Vagina (tissue), 2 donors: ENCODE data around the gene HERC4. TPM values are rescaled to one million over a fixed set of nuclear protein-coding genes. Genes with fewer than 3 reads are reported as not detected.
"Not testable (repeated sequence)": the region's sequence is repeated elsewhere in the genome, so short reads cannot be mapped to it uniquely, and the experiment has no call there.

ENCODE experiments used
- DNase-seq, 2 donors: peaks; one replicate each; pipeline ENCODE4 v3.0.0-alpha.2; 2017; ENCODE audit errors: extremely low spot score in 2 of 2
- H3K27ac ChIP-seq: fragments of 200-600 bp; sonication (generic); one replicate; pipeline ENCODE4 v1.5.1; 2019
- H3K27me3 ChIP-seq: fragments of 200-600 bp; sonication (generic); one replicate; pipeline ENCODE4 v1.5.1; 2019
- H3K36me3 ChIP-seq, 2 donors: fragments of 200-600 bp; sonication (generic); one replicate each; pipeline ENCODE4 v1.5.1; 2017 to 2019
- H3K4me1 ChIP-seq: fragments of 200-600 bp; sonication (generic); one replicate; pipeline ENCODE4 v1.5.1; 2019
- H3K4me3 ChIP-seq, 2 donors: fragments of 200-600 bp; sonication (generic); 1 replicate in 1 of 2; 2 replicates in 1 of 2; pipeline ENCODE4 v1.5.1; 2016 to 2019
- H3K9me3 ChIP-seq: fragments of 200-600 bp; sonication (generic); one replicate; pipeline ENCODE4 v1.5.1; 2019
- CTCF ChIP-seq, 3 experiments: fragments of 450-650 bp in 2 of 3; fragments of 200-600 bp in 1 of 3; sonication (generic) in 1 of 3; IDR thresholded peaks; one replicate each; pipeline ENCODE4 v1.5.1; 2017 to 2019; ENCODE audit warnings: antibody characterized with exemption in 3 of 3, mild to moderate bottlenecking in 2 of 3, moderate library complexity in 2 of 3
- POLR2A ChIP-seq, 2 donors: fragments of 450-650 bp; IDR thresholded peaks; one replicate each; pipeline ENCODE4 v1.6.1; 2017; ENCODE audit warnings: antibody characterized with exemption in 2 of 2, mild to moderate bottlenecking in 2 of 2, moderate library complexity in 2 of 2
- POLR2AphosphoS5 ChIP-seq, 2 donors: sonication (generic); formaldehyde crosslinking; IDR thresholded peaks; one replicate each; pipeline ENCODE4 v1.9.0; 2017; ENCODE audit warnings: antibody characterized with exemption in 2 of 2, mild to moderate bottlenecking in 2 of 2, low read depth in 1 of 2; ENCODE audit not compliant: insufficient read depth in 1 of 2
- intact Hi-C: fragments of 100-400 bp; cut with DNase I; formaldehyde crosslinking; loops from one replicate; pipeline ENCODE4 v1.15.1; 2023
- small RNA-seq: library from RNA; depleted of rRNA; stranded (forward); fragments of <200 nt; gene quantifications from one replicate; pipeline ENCODE3, GENCODE V24; 2016
- total RNA-seq: library from RNA; depleted of rRNA; stranded (reverse); fragments of >200 nt; gene quantifications from one replicate; pipeline ENCODE4 v1.2.3, GENCODE V29; 2016

Gene HERC4
- total RNA-seq, 1 donor from 2014 or later, result 47.9 TPM

GRCh38 chr10:67884313-67884841 is 190.7 kb downstream of the HERC4 start, which contains the start of gene SIRT1:
TSS of gene SIRT1 (plus strand) at chr10:67884656. CDS start at chr10:67884722, 66 bp downstream.
- peak in 1 of 2 donors; percentile 97 for DNase-seq
- Histone ChIP-seq H3K27me3 (no peaks in the 10 kb centered on the region), H3K27ac (peak within 1 kb of the TSS; percentile 90), H3K9me3 (no peaks in the 10 kb centered on the region), H3K36me3 (peaks cover 0 to 17% of the 10 kb centered on the region in 2 donors), H3K4me3 (peak within 1 kb of the TSS; percentile 81 to 88), H3K4me1 (peaks cover 22% of the 10 kb centered on the region)
- TF ChIP-seq POLR2A (IDR thresholded peaks at IDR 0.05), result peak in 1 of 2 donors; percentile 92
- TF ChIP-seq CTCF (IDR thresholded peaks at IDR 0.05), result peak in 1 of 3 experiments; percentile 11
- peak; percentile 71 to 97 for TF ChIP-seq POLR2AphosphoS5 (IDR thresholded peaks at IDR 0.05; ENCODE audit: insufficient read depth in 1 of 2, low read depth in 1 of 2)
- intact Hi-C loops, result loop anchor here (2.0 kb wide), 1 partner anchor 448 kb away; the partner anchor contains the start of genes HNRNPH3 and PBLD

- no peaks in the 10 kb centered on the region for H3K27me3 ChIP-seq
- DNase-seq, result no peak
- no peaks in the 10 kb centered on the region for H3K9me3 ChIP-seq
- H3K4me1 ChIP-seq, result peaks cover 22% of the 10 kb centered on the region
- H3K4me3 ChIP-seq, result peak overlapping the region; percentile 81 to 88
- H3K27ac ChIP-seq, result peak overlapping the region; percentile 90
- no peak for TF ChIP-seq POLR2A (IDR thresholded peaks at IDR 0.05)
- no peak for TF ChIP-seq POLR2AphosphoS5 (IDR thresholded peaks at IDR 0.05; ENCODE audit: insufficient read depth in 1 of 2, low read depth in 1 of 2)
- no peak for TF ChIP-seq CTCF (IDR thresholded peaks at IDR 0.05)
- intact Hi-C loops, result loop anchor here (2.0 kb wide), 1 partner anchor 449 kb away; the partner anchor contains the start of genes HNRNPH3 and PBLD
- H3K36me3 ChIP-seq, result peaks cover 0 to 12% of the 10 kb centered on the region in 2 donors
Measured at GRCh38 chr10:67883710-67884312, 191.3 kb downstream of the HERC4 start.

- no peaks in the 10 kb centered on the region for H3K36me3 ChIP-seq
- DNase-seq, result no peak
- TF ChIP-seq POLR2AphosphoS5 (IDR thresholded peaks at IDR 0.05; ENCODE audit: insufficient read depth in 1 of 2, low read depth in 1 of 2), result no peak
- no peak for TF ChIP-seq CTCF (IDR thresholded peaks at IDR 0.05)
- no peak for TF ChIP-seq POLR2A (IDR thresholded peaks at IDR 0.05)
- no peaks in the 10 kb centered on the region for H3K9me3 ChIP-seq
- intact Hi-C loops, result no loop called here
- no peak overlapping the region for H3K27ac ChIP-seq
- H3K4me1 ChIP-seq, result no peaks in the 10 kb centered on the region
- no peaks in the 10 kb centered on the region for H3K27me3 ChIP-seq
- H3K4me3 ChIP-seq, result no peak overlapping the region
Measured at GRCh38 chr10:67878133-67878532, 196.9 kb downstream of the HERC4 start.

GRCh38 chr10:67877421-67877820 is 197.7 kb downstream of the HERC4 start:
- H3K9me3 ChIP-seq, DNase-seq, H3K4me1 ChIP-seq, H3K27me3 ChIP-seq, H3K36me3 ChIP-seq, intact Hi-C loops, H3K4me3 ChIP-seq, H3K27ac ChIP-seq: not testable (repeated sequence)

GRCh38 chr10:67875340-67876238 is 199.5 kb downstream of the HERC4 start:
- no peaks in the 10 kb centered on the region for H3K4me1 ChIP-seq
- H3K4me3 ChIP-seq, result no peak overlapping the region
- H3K27me3 ChIP-seq, result no peaks in the 10 kb centered on the region
- H3K9me3 ChIP-seq, result no peaks in the 10 kb centered on the region
- H3K27ac ChIP-seq, result no peak overlapping the region
- no peak for DNase-seq
- H3K36me3 ChIP-seq, result no peaks in the 10 kb centered on the region
- TF ChIP-seq POLR2A (IDR thresholded peaks at IDR 0.05) (no peak), POLR2AphosphoS5 (IDR thresholded peaks at IDR 0.05; ENCODE audit: insufficient read depth in 1 of 2, low read depth in 1 of 2) (no peak)
- intact Hi-C loops, result no loop called here

Small RNA genes lying within 50 kb of the gene (small RNA-seq; reads per million reads assigned to genes)
- gene RN7SL220P, result not detected

Other genes starting within 250 kb of the HERC4 start
- 2.7 TPM for gene DNAJC12, start 237.1 kb downstream of the HERC4 start, total RNA-seq
- 18.9 TPM for gene SIRT1, start 190.6 kb downstream of the HERC4 start, total RNA-seq
- gene MYPN, start 34.2 kb upstream of the HERC4 start, total RNA-seq, result not detected
- gene ATOH7, start 156.8 kb upstream of the HERC4 start, total RNA-seq, result not detected